Uterus (tissue), 2 donors: ENCODE results near the gene SKAP2.

Source experiments
- CTCF ChIP-seq, 4 experiments: fragments of 200-600 bp in 2 of 4; fragments of 450-650 bp in 2 of 4; sonication (generic) in 2 of 4; IDR thresholded peaks; one replicate each; pipeline ENCODE4 v1.5.1; 2016 to 2019; ENCODE audit warnings: antibody characterized with exemption in 4 of 4, mild to moderate bottlenecking in 2 of 4, moderate library complexity in 1 of 4
- POLR2A ChIP-seq, 2 donors: fragments of 450-650 bp; IDR thresholded peaks; one replicate each; pipeline ENCODE4 v1.6.1; 2016; ENCODE audit warnings: antibody characterized with exemption in 2 of 2, mild to moderate bottlenecking in 1 of 2, moderate library complexity in 1 of 2

GRCh38 chr7:26618449-26618848 is 245.9 kb downstream of the SKAP2 start:
- TF ChIP-seq POLR2A (IDR thresholded peaks at IDR 0.05) (no peak), CTCF (IDR thresholded peaks at IDR 0.05) (no peak)
